NAMALWA (cell line): ENCODE results near the gene GATAD2A.

ENCODE experiments used
- DNase-seq: peaks from one replicate; pipeline ENCODE4 v3.0.0-alpha.2; 2015; ENCODE audit warnings: low spot score

GATAD2A gene

GRCh38 chr19:19513682-19514081 is 108.2 kb downstream of the GATAD2A start:
- no peak for DNase-seq

- no peak for DNase-seq
These were observed 108.8 kb downstream of the GATAD2A start for GRCh38 chr19:19514215-19514657.

GRCh38 chr19:19514881-19515641 is 109.6 kb downstream of the GATAD2A start, which contains the start of gene TSSK6:
Gene TSSK6, minus strand, starts transcription at chr19:19515548. Its CDS starts 121 bp downstream, at chr19:19515427.
- no peak for DNase-seq

GRCh38 chr19:19515642-19516519 is 110.4 kb downstream of the GATAD2A start, which contains the start of gene NDUFA13:
Gene NDUFA13, plus strand, starts transcription at chr19:19516225. Its CDS starts 14 bp downstream, at chr19:19516239.
- peak; percentile 97 for DNase-seq

- DNase-seq, result no peak
These were observed 111.8 kb downstream of the GATAD2A start for GRCh38 chr19:19517235-19517619.

GRCh38 chr19:19520989-19521388 is 115.5 kb downstream of the GATAD2A start:
- no peak for DNase-seq

GRCh38 chr19:19523177-19523576 is 117.7 kb downstream of the GATAD2A start:
- DNase-seq, result no peak

GRCh38 chr19:19524053-19524452 is 118.6 kb downstream of the GATAD2A start:
- DNase-seq, result peak; percentile 67

GRCh38 chr19:19525611-19526380 is 120.3 kb downstream of the GATAD2A start:
- DNase-seq, result no peak

- peak; percentile 58 for DNase-seq
These were observed 121.3 kb downstream of the GATAD2A start for GRCh38 chr19:19526581-19527370.

- no peak for DNase-seq
These were observed 121.8 kb downstream of the GATAD2A start for GRCh38 chr19:19527371-19527656.

- DNase-seq, result no peak
These were observed 122.5 kb downstream of the GATAD2A start for GRCh38 chr19:19527674-19528625.

GRCh38 chr19:19528721-19529490 is 123.4 kb downstream of the GATAD2A start, which contains the start of gene YJEFN3:
Gene YJEFN3, plus strand, starts transcription at chr19:19528911. Its CDS starts 22 bp downstream, at chr19:19528933.
- DNase-seq, result no peak

- DNase-seq, result no peak
These were observed 124.4 kb downstream of the GATAD2A start for GRCh38 chr19:19529783-19530422.

GRCh38 chr19:19530423-19530804 is 124.9 kb downstream of the GATAD2A start:
- DNase-seq, result no peak

GRCh38 chr19:19530889-19531288 is 125.4 kb downstream of the GATAD2A start:
- no peak for DNase-seq

GRCh38 chr19:19531951-19532805 is 126.7 kb downstream of the GATAD2A start:
- DNase-seq, result peak; percentile 85
